K562 (cell line): ENCODE results near the gene PIP4K2A. TPM values are rescaled to one million over a fixed set of nuclear protein-coding genes. Genes with fewer than 3 reads are reported as not detected.

Experiments used
- ARID1B ChIP-seq: fragments of 450-650 bp; IDR thresholded peaks from 2 replicates; pipeline ENCODE4 v1.6.1; 2016; ENCODE audit warnings: antibody characterized with exemption, mild to moderate bottlenecking, inconsistent platforms
- CUX1 ChIP-seq: fragments of 200-800 bp; sonication (Bioruptor generic); IDR thresholded peaks from 2 replicates; pipeline ENCODE4 v1.6.1; 2016; ENCODE audit warnings: missing genetic modification characterization, missing compliant biosample characterization
- ETV5 ChIP-seq: sonication (generic); formaldehyde crosslinking; IDR thresholded peaks from 2 replicates; pipeline ENCODE4 v1.4.0; 2020; ENCODE audit warnings: low read depth, mild to moderate bottlenecking, missing genetic modification reagents
- MGA ChIP-seq: fragments of 450-650 bp; IDR thresholded peaks from 2 replicates; pipeline ENCODE4 v1.6.1; 2016; ENCODE audit warnings: mild to moderate bottlenecking, moderate library complexity
- RBBP5 ChIP-seq: fragments of 200-600 bp; sonication (generic); IDR thresholded peaks from 2 replicates; pipeline ENCODE4 v1.6.1; 2012; ENCODE audit warnings: borderline replicate concordance, mild to moderate bottlenecking, low read length, control low read depth, inconsistent platforms; ENCODE audit not compliant: insufficient read depth, poor library complexity, severe bottlenecking
- SUPT5H ChIP-seq: fragments of 450-650 bp; IDR thresholded peaks from 2 replicates; pipeline ENCODE4 v1.6.1; 2016
- ZNF449 ChIP-seq: fragments of 250-450 bp; sonication (Bioruptor Pico); IDR thresholded peaks from 2 replicates; pipeline ENCODE4 v1.8.0; 2022; ENCODE audit warnings: moderate library complexity, mild to moderate bottlenecking, inconsistent platforms
- polyA plus RNA-seq, 8 experiments: library from polyadenylated mRNA; depleted of rRNA in 4 of 8; stranded (reverse) in 5 of 8; unstranded in 3 of 8; fragments of >200 nt; fragmentation: Nextera tagmentation in 2 of 8; fragmentation: Illumina TruSeq in 1 of 8; extraction: Ambion mirVana in 2 of 8; extraction: Trizol in 1 of 8; gene quantifications; 2 replicates each; pipeline versions ENCODE4 v1.2.1 to v1.2.3, GENCODE V29; 2011 to 2014; ENCODE audit warnings: inconsistent platforms in 1 of 8, missing spikeins in 1 of 8
- total RNA-seq, 7 experiments: library from RNA; depleted of rRNA in 6 of 7; stranded (reverse); fragments of >200 nt in 6 of 7; fragmentation: Illumina TruSeq in 2 of 7; extraction: Trizol in 2 of 7; gene quantifications; 2 replicates each; pipeline versions ENCODE4 v1.2.1 to v1.2.3, GENCODE V29; 2011 to 2021; ENCODE audit warnings: low replicate concordance in 1 of 7

PIP4K2A gene
- total and polyA plus RNA-seq, 9 of the 15 experiments (the other 6 are each of a cell fraction or from before 2014, with no cell fraction given) = 35.6 to 117 (median 71.9) TPM

- TF ChIP-seq MGA = peak; percentile 75
- peak; percentile 40; the same call in 1 of the 2 replicates for TF ChIP-seq ETV5 (CRISPR knock-in tag)
- TF ChIP-seq SUPT5H = peak; percentile 62; the same call in 1 of the 2 replicates
- TF ChIP-seq ARID1B = peak; percentile 78
- TF ChIP-seq RBBP5 = peak; percentile 58
- peak; percentile 63; the same call in 1 of the 2 replicates for TF ChIP-seq CUX1
- 0 out of 2 replicates have a peak, but pooled peaks have one; percentile 43 for TF ChIP-seq ZNF449 (CRISPR knock-in tag)
Observed at GRCh38 chr10:22615819-22616499, 98.4 kb downstream of the PIP4K2A start (continued).
